Endodermal cell (in vitro differentiated cells): ENCODE measurements around the gene TMEM223. TPM values are rescaled to one million over a fixed set of nuclear protein-coding genes. Genes with fewer than 3 reads are reported as not detected.

Experiments used
- DNase-seq: peaks from one replicate; pipeline ENCODE4 v3.0.0-alpha.2; 2017
- H3K27ac ChIP-seq: 2 replicates; pipeline ENCODE4 v1.5.1; 2013; ENCODE audit warnings: mild to moderate bottlenecking, low read depth, low read length, moderate library complexity
- H3K27me3 ChIP-seq: 2 replicates; pipeline ENCODE4 v1.6.1; 2013; ENCODE audit warnings: mild to moderate bottlenecking, low read length, moderate library complexity; ENCODE audit not compliant: insufficient read depth, control insufficient read depth, poor library complexity, severe bottlenecking
- H3K36me3 ChIP-seq: 2 replicates; pipeline ENCODE4 v1.7.0; 2013; ENCODE audit warnings: mild to moderate bottlenecking, low read length, moderate library complexity; ENCODE audit not compliant: control insufficient read depth, insufficient read depth
- H3K4me1 ChIP-seq: one replicate; pipeline ENCODE4 v1.7.0; 2013; ENCODE audit warnings: low read length; ENCODE audit not compliant: control insufficient read depth, insufficient read depth
- H3K4me3 ChIP-seq: 2 replicates; pipeline ENCODE4 v1.5.1; 2013; ENCODE audit warnings: mild to moderate bottlenecking, low read length, moderate library complexity
- H3K9ac ChIP-seq: 2 replicates; pipeline ENCODE4 v1.6.1; 2013; ENCODE audit warnings: mild to moderate bottlenecking, low read length, moderate library complexity; ENCODE audit not compliant: poor library complexity, severe bottlenecking; ENCODE audit errors: extremely low read depth
- H3K9me3 ChIP-seq: 2 replicates; pipeline ENCODE4 v1.6.1; 2013; ENCODE audit warnings: mild to moderate bottlenecking, low read length, moderate library complexity; ENCODE audit not compliant: control insufficient read depth
- H3K27ac Mint-ChIP-seq: 2 replicates; pipeline ENCODE4 v1.8.0; 2020; ENCODE audit warnings: mixed read lengths
- H3K27me3 Mint-ChIP-seq: 2 replicates; pipeline ENCODE4 v1.8.0; 2021; ENCODE audit warnings: mild to moderate bottlenecking, mixed read lengths; ENCODE audit not compliant: insufficient read depth
- H3K36me3 Mint-ChIP-seq: 2 replicates; pipeline ENCODE4 v1.8.0; 2020; ENCODE audit warnings: low read depth, mixed read lengths
- H3K4me1 Mint-ChIP-seq: 2 replicates; pipeline ENCODE4 v1.8.0; 2020; ENCODE audit warnings: mixed read lengths
- H3K4me3 Mint-ChIP-seq: 2 replicates; pipeline ENCODE4 v1.8.0; 2020; ENCODE audit warnings: mild to moderate bottlenecking, moderate library complexity, mixed read lengths
- H3K9me3 Mint-ChIP-seq: 2 replicates; pipeline ENCODE4 v1.8.0; 2020; ENCODE audit warnings: mild to moderate bottlenecking, mixed read lengths
- CTCF ChIP-seq: fragments of 200-600 bp; sonication (generic); conservative IDR thresholded peaks from 2 replicates; pipeline ENCODE4 v1.5.0; 2021; ENCODE audit warnings: antibody characterized with exemption, mild to moderate bottlenecking
- WGBS, 2 experiments: methylation state at CpG; one replicate each; pipeline versions ENCODE4 v1.1.5 to v1.1.7; 2013; ENCODE audit warnings: missing lambda C conversion rate in 2 of 2, mixed read lengths in 1 of 2; ENCODE audit not compliant: insufficient coverage in 1 of 2, insufficient read length in 1 of 2; 5-methylcytosine and 5-hydroxymethylcytosine counted together
- total RNA-seq, 2 donors: library from RNA; stranded (reverse); fragmentation: NEBNext Ultra II Directional in 1 of 2; extraction: Animal tissue kit (Norgen Biotek cat#: 25700) in 1 of 2; gene quantifications; 2 replicates in 1 of 2; 3 replicates in 1 of 2; pipeline ENCODE4 v1.2.1, GENCODE V29; 2021

The TMEM223 gene
- total RNA-seq, 2 donors from 2014 or later: 18.4 to 21.0 TPM

DNA sequence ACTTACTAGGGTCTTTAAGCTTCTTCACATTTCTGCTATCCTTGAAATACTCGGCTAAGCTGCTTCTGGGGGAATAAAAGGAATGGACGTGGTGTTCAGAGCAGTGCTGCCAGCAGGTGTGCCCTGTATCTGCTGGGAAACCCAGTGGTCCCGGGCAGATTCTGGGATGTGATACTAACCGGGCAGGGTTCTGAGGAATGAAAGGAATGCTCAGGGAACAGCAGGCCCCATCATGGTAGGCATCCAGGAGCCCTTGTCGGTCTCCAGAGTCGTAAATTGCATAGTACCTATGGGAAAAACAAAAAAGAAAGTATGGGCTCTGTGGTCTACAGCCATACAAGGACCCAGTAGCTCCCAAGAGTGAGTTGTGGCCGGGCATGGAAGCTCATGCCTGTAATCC, 4.5 kb upstream of the TMEM223 start:
- 92 to 95% methylated on average over 4 to 7 of the region's 7 CpGs for WGBS, 2 experiments
- Histone ChIP-seq H3K9me3 (no peaks in the 10 kb centered on the region), H3K4me3 (no peak overlapping the region), H3K4me1 (no peaks in the 10 kb centered on the region), H3K36me3 (peaks cover 87% of the 10 kb centered on the region), H3K27me3 (no peaks in the 10 kb centered on the region), H3K9ac (no peak overlapping the region), H3K27ac (no peak overlapping the region)
- no peaks in the 10 kb centered on the region for H3K9me3 Mint-ChIP-seq
- no peak overlapping the region for H3K4me3 Mint-ChIP-seq
- peaks cover 6% of the 10 kb centered on the region for H3K4me1 Mint-ChIP-seq
- no peak for TF ChIP-seq CTCF
- peaks cover 66% of the 10 kb centered on the region for H3K36me3 Mint-ChIP-seq
- H3K27me3 Mint-ChIP-seq: no peaks in the 10 kb centered on the region
- H3K27ac Mint-ChIP-seq: peak overlapping the region; percentile 24
- no peak for DNase-seq

GRCh38 chr11:62794201-62794775, 2.5 kb upstream of the TMEM223 start:
- H3K36me3 Mint-ChIP-seq: peaks cover 68% of the 10 kb centered on the region
- no peak overlapping the region for H3K27ac Mint-ChIP-seq

DNA sequence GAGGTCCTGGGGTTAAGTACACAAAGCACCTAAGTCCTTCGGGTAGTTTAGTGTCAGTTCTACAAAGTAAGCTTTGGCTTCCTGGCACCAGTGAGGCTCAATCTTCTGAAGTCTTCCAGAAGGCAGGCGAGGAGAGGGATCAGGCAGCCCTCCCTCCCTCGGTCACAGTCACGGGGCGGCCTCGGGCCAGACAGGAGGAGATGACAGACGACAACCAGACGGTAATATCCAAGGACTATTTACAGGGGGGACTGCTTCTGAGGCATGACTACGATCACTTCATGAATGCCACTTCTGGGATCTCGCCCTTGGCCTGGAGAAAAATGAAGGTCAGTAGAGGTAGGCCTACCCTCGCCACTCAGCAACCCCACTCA, 383 bp upstream of the TMEM223 start:
- WGBS, 2 experiments: 55 to 76% methylated on average over 4 to 11 of the region's 11 CpGs
- peak overlapping the region; percentile 89 for H3K27ac Mint-ChIP-seq
- H3K27me3 ChIP-seq: no peaks in the 10 kb centered on the region
- H3K4me3 ChIP-seq: peak overlapping the region; percentile 89
- H3K9me3 ChIP-seq: no peaks in the 10 kb centered on the region
- peak overlapping the region; percentile 42 for H3K27ac ChIP-seq
- peaks cover 15% of the 10 kb centered on the region for H3K4me1 Mint-ChIP-seq
- peak overlapping the region; percentile 92 for H3K4me3 Mint-ChIP-seq
- no peaks in the 10 kb centered on the region for H3K27me3 Mint-ChIP-seq
- H3K4me1 ChIP-seq: no peaks in the 10 kb centered on the region
- H3K36me3 Mint-ChIP-seq: peaks cover 57% of the 10 kb centered on the region
- peak; percentile 67 for DNase-seq
- H3K9ac ChIP-seq: no peak overlapping the region
- no peak for TF ChIP-seq CTCF
- H3K9me3 Mint-ChIP-seq: no peaks in the 10 kb centered on the region
- peaks cover 62% of the 10 kb centered on the region for H3K36me3 ChIP-seq

More at GRCh38 chr11:62794201-62794775, 2.5 kb upstream of the TMEM223 start:
- H3K4me1 ChIP-seq: no peaks in the 10 kb centered on the region
- Mint-ChIP-seq H3K4me1 (peaks cover 15% of the 10 kb centered on the region), H3K4me3 (no peak overlapping the region), H3K9me3 (no peaks in the 10 kb centered on the region), H3K27me3 (no peaks in the 10 kb centered on the region)
- no peaks in the 10 kb centered on the region for H3K27me3 ChIP-seq
- no peak overlapping the region for H3K27ac ChIP-seq
- no peaks in the 10 kb centered on the region for H3K9me3 ChIP-seq
- TF ChIP-seq CTCF: no peak
- H3K4me3 ChIP-seq: no peak overlapping the region
- H3K9ac ChIP-seq: no peak overlapping the region
- 92 to 94% methylated on average over 6 to 7 of the region's 8 CpGs for WGBS, 2 experiments
- peaks cover 82% of the 10 kb centered on the region for H3K36me3 ChIP-seq
- DNase-seq: no peak
